Hypothalamus (tissue), 51 donors: ENCODE data around the gene BRAT1.
"Not testable (repeated sequence)": the region's sequence is repeated elsewhere in the genome, so short reads cannot be mapped to it uniquely, and the experiment has no call there.

ENCODE experiments used
- DNase-seq, 51 donors: peaks; one replicate each; lab custom pipeline; 2025; lab: John Stamatoyannopoulos, UW

BRAT1 gene

GRCh38 chr7:2555121-2556052 lies at the start of gene BRAT1:
Gene BRAT1 (minus strand): TSS chr7:2555524. CDS start chr7:2554431, 1,093 bp downstream.
- peak; percentile 72 to 97 (median 91) for DNase-seq

DNA sequence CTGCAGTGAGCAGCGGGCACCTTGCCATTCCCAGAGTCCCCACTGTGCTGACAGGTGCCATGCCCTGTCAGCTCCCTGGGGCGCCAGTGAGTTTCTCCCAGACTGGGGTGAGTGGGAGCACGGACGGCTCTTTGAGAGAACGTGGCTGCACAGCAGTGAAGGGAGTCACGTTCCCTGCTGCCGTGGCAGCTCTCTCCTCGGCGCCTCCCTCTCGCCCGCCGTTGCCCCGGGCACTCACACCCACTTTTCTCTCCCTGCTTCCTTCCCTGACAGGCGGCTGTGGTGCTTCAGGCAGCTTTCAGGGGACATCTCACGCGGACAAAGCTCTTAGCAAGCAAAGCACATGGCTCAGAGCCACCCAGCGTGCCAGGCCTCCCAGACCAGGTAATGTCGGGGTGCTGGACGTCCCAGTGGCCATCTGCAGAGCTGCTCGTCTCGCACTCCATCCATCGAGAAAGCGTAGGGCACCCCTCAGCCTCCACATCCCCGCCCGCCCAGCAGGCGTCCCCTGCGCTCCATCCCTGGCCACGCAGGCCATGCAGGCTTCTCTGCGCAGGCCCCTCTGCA lies 49.4 kb upstream of the BRAT1 start:
- DNase-seq = no peak

DNA sequence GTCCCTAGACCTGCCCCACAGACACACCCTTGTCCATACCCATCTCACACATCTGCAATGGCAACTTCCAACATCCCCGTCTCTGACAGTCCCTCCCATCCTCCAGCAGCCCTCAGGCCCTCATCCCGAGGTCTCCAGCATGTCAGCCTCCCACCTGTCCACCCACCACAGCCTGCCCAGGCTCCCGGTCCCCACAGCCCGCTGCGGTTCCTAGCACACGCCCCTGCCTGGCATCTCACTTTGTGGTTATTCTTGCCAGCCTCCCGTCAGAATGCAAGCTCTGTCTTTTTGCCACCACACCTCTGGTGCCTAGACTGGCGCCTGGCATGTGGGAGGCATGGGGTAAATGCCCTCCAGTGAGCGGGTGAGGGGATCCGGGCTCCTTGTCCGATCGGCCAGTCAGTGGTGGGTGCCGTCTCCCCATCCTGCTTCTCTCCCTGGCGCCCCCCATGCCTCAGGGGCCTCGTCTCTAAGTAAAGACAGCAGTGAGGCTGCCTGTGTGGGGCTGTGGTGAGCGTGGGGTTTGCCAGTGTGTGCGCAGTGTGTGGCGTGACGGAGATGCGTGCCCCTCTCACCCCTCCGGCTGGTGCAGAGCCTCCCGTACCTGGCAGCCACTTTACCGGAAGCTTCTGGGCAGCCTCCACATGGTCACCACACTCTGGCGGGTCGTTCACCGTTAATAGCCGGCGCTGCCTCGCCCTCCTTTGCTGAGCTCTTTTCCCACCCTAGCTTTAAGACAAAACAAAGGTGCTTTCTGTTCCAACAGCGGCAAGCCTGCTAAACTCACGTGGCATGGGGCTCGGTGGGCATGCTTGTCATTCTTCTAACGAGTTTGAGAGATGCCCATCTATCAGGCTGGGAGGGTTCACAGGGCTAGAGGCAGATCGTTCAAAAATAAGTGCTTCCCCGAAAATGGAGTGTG lies 48.0 kb upstream of the BRAT1 start:
- no peak for DNase-seq

- no peak for DNase-seq
Observed at GRCh38 chr7:2602406-2603043, 47.2 kb upstream of the BRAT1 start.

- DNase-seq = no peak
Observed at GRCh38 chr7:2601907-2602306, 46.6 kb upstream of the BRAT1 start.

- no peak for DNase-seq
Observed at GRCh38 chr7:2601065-2601464, 45.7 kb upstream of the BRAT1 start.

- no peak for DNase-seq
Observed at GRCh38 chr7:2598154-2598823, 43.0 kb upstream of the BRAT1 start.

GRCh38 chr7:2597273-2597640 lies 41.9 kb upstream of the BRAT1 start:
- DNase-seq = no peak

- DNase-seq = no peak
Observed at GRCh38 chr7:2596464-2597272, 41.3 kb upstream of the BRAT1 start.

GRCh38 chr7:2595258-2595860 lies 40.0 kb upstream of the BRAT1 start:
- no peak for DNase-seq

GRCh38 chr7:2594599-2594998 lies 39.3 kb upstream of the BRAT1 start:
- DNase-seq = no peak

DNA sequence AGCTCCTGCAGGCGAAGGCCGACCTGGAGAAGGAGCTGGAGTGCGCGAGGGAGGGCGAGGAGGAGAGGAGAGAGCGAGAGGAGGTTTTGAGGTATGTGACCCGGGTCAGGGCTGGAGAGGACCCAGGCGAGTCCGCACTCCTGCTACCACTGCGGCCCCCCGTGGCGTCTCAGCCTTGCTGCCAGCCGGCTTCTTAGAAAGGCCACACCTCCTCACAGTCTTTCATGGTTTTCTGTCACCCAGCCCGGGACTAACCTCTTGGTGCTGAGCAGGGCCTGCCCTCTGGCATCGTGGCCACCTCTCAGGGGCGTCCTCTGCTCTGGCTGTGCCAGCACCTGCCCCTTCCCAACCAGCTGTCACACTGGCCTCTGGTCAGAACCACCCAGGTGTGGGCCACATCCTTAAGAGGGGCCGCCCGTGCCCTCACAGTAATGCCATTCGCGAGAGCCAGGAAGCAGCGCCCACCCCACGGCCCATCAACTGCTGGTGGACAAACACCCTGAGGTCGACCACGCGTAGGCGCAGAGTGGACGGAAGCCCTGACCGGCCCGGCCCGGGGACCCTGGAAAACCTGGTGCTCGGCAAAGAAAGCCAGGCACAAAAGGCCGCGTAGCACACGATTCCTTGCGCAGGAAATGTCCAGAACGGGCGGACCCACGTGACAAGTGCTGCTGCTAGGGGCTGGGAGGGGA lies 37.9 kb upstream of the BRAT1 start:
- DNase-seq = no peak

GRCh38 chr7:2592375-2592865 lies 37.1 kb upstream of the BRAT1 start:
- DNase-seq = no peak

- not testable (repeated sequence) for DNase-seq
Observed at GRCh38 chr7:2589941-2590340, 34.6 kb upstream of the BRAT1 start.

GRCh38 chr7:2589341-2589740 lies 34.0 kb upstream of the BRAT1 start:
- DNase-seq = no peak

- DNase-seq = no peak
Observed at GRCh38 chr7:2587778-2588177, 32.5 kb upstream of the BRAT1 start.

DNA sequence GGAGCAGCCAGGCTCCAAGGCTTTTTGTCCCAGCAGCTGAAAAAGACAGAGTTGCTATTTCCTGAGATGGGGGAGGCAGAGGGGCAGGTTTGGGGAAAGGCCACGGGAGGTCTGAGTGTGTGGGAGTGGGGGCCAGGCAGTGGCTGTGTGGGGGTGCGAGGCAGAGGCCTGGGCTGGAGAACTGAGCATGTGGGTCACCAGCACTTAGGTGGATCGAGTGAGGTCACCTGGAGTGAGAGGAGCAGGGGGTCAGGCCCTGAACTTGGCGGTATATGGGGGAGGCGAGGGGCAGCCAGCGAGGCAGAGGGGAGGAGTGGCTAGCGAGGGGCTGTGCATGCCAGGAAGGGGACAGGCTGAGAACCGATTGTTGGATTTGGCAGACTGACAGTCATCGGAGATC lies 31.8 kb upstream of the BRAT1 start:
- no peak for DNase-seq
